HEK293T (cell line): Measurements from ENCODE around the gene RAB31.

ENCODE experiments used
- BHLHE40 ChIP-seq: fragments of 450-650 bp; IDR thresholded peaks from 2 replicates; pipeline ENCODE4 v1.6.1; 2016; ENCODE audit warnings: mild to moderate bottlenecking, moderate library complexity, borderline replicate concordance
- ELF4 ChIP-seq: fragments of 450-650 bp; IDR thresholded peaks from 2 replicates; pipeline ENCODE4 v1.6.1; 2017; ENCODE audit warnings: antibody characterized with exemption
- FOXK2 ChIP-seq: fragments of 450-650 bp; IDR thresholded peaks from 2 replicates; pipeline ENCODE4 v1.6.1; 2016; ENCODE audit warnings: mild to moderate bottlenecking
- FOXM1 ChIP-seq: fragments of 450-650 bp; IDR thresholded peaks from 2 replicates; pipeline ENCODE4 v1.6.1; 2017; ENCODE audit warnings: mild to moderate bottlenecking, borderline replicate concordance
- LEF1 ChIP-seq: fragments of 450-650 bp; IDR thresholded peaks from 2 replicates; pipeline ENCODE4 v1.6.1; 2017; ENCODE audit warnings: mild to moderate bottlenecking, borderline replicate concordance
- SP1 ChIP-seq: fragments of 450-650 bp; IDR thresholded peaks from 2 replicates; pipeline ENCODE4 v1.6.1; 2017
- SUZ12 ChIP-seq: fragments of 450-650 bp; IDR thresholded peaks from 2 replicates; pipeline ENCODE4 v1.6.1; 2016; ENCODE audit warnings: mild to moderate bottlenecking
- TARDBP ChIP-seq: fragments of 450-650 bp; IDR thresholded peaks from 2 replicates; pipeline ENCODE4 v1.6.1; 2016

DNA sequence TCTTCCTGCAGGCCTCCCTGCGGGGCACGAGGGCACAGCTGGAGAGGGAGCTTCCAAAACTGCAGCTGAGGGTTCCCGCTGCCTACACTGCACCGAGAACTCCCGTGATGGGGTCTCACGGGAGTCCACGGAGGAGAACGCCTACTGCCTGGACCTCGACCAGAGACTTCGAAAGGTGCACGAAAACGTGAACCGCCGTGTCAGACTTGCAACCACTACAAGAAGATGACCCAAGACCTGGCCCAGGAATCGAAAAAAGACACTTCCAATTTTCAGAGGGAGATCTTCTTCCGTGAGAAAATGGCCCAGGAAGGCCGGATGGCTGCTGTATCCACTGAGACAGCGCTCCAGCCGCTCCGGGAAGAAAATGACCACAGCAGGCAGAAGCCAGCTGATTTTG lies 124.8 kb downstream of the RAB31 start:
- no peak for TF ChIP-seq TARDBP
- TF ChIP-seq FOXM1: no peak
- TF ChIP-seq SP1: no peak
- TF ChIP-seq FOXK2: no peak
- no peak for TF ChIP-seq BHLHE40
- TF ChIP-seq LEF1: no peak
- no peak for TF ChIP-seq ELF4
- no peak for TF ChIP-seq SUZ12
